Stimulated activated CD4-positive, alpha-beta T cell treated with anti-CD3 and anti-CD28 coated beads, Interleukin-2, amount 100 ng/mL, for 4 hours (primary cell): ENCODE results near the gene RIPK4.

Source experiments
- DNase-seq: peaks from one replicate; pipeline ENCODE4 v3.0.0-alpha.2; 2020; ENCODE audit warnings: low read depth

Gene RIPK4

DNA sequence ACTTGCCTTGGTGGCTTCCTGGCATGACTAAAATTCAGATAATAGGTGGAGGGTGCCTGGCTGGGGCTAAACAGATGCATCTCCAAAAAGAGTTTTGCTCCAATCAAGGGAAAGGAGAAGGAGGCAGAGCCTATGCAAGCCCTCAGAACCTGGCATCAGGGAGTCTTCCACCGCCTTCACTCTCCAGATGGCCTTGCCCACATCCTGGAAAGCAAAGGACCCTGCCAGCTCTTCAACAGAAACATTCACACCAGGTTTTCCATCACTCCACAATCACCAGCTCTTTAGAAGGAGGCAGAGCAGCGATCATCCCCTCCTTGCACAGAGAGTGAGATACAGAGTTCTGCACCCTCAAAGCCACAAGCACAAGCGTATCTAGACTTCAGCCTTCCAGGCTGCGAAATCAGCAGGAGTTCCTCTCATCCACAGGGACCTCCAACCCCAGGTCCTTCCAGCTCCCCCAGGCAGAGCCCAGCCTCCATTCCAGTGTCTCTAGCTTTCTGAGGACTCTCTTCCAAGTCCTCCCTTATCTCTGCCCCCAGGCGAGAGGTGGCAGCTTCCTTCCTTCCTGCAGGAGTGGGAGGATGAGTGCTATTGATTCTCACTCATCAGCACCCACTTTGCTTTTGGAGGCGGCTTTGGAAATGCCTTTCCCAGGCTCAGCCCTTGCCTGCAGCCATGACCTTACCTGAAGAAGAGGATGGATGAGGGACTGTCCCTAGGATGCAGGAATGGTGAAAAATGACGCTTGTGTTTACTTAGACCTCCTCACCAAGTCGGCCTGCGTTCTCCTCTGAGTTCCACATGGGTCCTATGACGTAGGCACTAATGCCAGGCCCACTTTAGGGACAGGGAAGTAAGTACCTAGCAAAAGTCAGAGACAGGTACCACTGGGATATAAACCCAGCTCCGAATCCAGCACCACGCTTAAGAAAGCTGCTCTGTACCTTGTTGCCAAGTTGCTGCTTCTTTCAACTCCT is 75.4 kb downstream of the RIPK4 start:
- no peak for DNase-seq
